ENCODE measurements around the gene PDLIM4.

PDLIM4 gene

GRCh38 chr5:132267166-132267739 is 9.8 kb downstream of the PDLIM4 start:
- DNase-seq (ENCODE audit: low read depth in 1 of 2, low spot score in 1 of 2): no peak
- no peaks in the 10 kb centered on the region for H3K27me3 ChIP-seq (ENCODE audit: insufficient read depth, poor library complexity, severe bottlenecking)
- H3K27ac ChIP-seq (replicated peaks): no peak overlapping the region
- TF ChIP-seq CTCF (IDR thresholded peaks at IDR 0.05; ENCODE audit: insufficient read depth, low read length) (no peak), GABPA (IDR thresholded peaks at IDR 0.05; ENCODE audit: low read depth) (no peak), POLR2AphosphoS5 (IDR thresholded peaks at IDR 0.05; ENCODE audit: low read depth) (no peak), REST (IDR thresholded peaks at IDR 0.05; ENCODE audit: insufficient replicate concordance, low read depth) (no peak), SPI1 (IDR thresholded peaks at IDR 0.05; ENCODE audit: borderline replicate concordance, low read depth) (no peak)
- no peak overlapping the region for H3K4me3 ChIP-seq (replicated peaks; ENCODE audit: insufficient read depth, low read length)

GRCh38 chr5:132267931-132268768 is 10.7 kb downstream of the PDLIM4 start:
- Histone ChIP-seq H3K4me3 (replicated peaks; ENCODE audit: insufficient read depth, low read length) (no peak overlapping the region), H3K27ac (replicated peaks) (no peak overlapping the region), H3K27me3 (ENCODE audit: insufficient read depth, poor library complexity, severe bottlenecking) (no peaks in the 10 kb centered on the region)
- no peak for TF ChIP-seq POLR2AphosphoS5 (IDR thresholded peaks at IDR 0.05; ENCODE audit: low read depth)
- no peak for TF ChIP-seq REST (IDR thresholded peaks at IDR 0.05; ENCODE audit: insufficient replicate concordance, low read depth)
- TF ChIP-seq SPI1 (IDR thresholded peaks at IDR 0.05; ENCODE audit: borderline replicate concordance, low read depth): no peak
- no peak for TF ChIP-seq CTCF (IDR thresholded peaks at IDR 0.05; ENCODE audit: insufficient read depth, low read length)
- no peak for TF ChIP-seq GABPA (IDR thresholded peaks at IDR 0.05; ENCODE audit: low read depth)
- no peak for DNase-seq (ENCODE audit: low read depth in 1 of 2, low spot score in 1 of 2)

- no peak overlapping the region for H3K27ac ChIP-seq (replicated peaks)
- DNase-seq (ENCODE audit: low read depth in 1 of 2, low spot score in 1 of 2): no peak
- TF ChIP-seq GABPA (IDR thresholded peaks at IDR 0.05; ENCODE audit: low read depth) (no peak), REST (IDR thresholded peaks at IDR 0.05; ENCODE audit: insufficient replicate concordance, low read depth) (no peak), CTCF (IDR thresholded peaks at IDR 0.05; ENCODE audit: insufficient read depth, low read length) (no peak), SPI1 (IDR thresholded peaks at IDR 0.05; ENCODE audit: borderline replicate concordance, low read depth) (no peak), POLR2AphosphoS5 (IDR thresholded peaks at IDR 0.05; ENCODE audit: low read depth) (no peak)
- no peak overlapping the region for H3K4me3 ChIP-seq (replicated peaks; ENCODE audit: insufficient read depth, low read length)
- no peaks in the 10 kb centered on the region for H3K27me3 ChIP-seq (ENCODE audit: insufficient read depth, poor library complexity, severe bottlenecking)
Measured at GRCh38 chr5:132268769-132269551, 11.5 kb downstream of the PDLIM4 start.
